ENCODE measurements around the gene KDM4C. TPM values are rescaled to one million over a fixed set of nuclear protein-coding genes. Genes with fewer than 3 reads are reported as not detected.

Gene KDM4C
- total and polyA plus RNA-seq, 7 donors, result 16.4 to 33.5 (median 28.8) TPM

GRCh38 chr9:7073706-7074105 lies 315.9 kb downstream of the KDM4C start:
- no peaks in the 10 kb centered on the region for H3K9me3 ChIP-seq
- H3K4me1 ChIP-seq, result no peaks in the 10 kb centered on the region
- no peak for DNase-seq
- 90 to 98% methylated on average over 2 of the region's 2 CpGs for WGBS, 2 donors
- intact Hi-C loops (cut with DNase I), result no loop called here
- H3K36me3 ChIP-seq, result peaks cover 0 to 26% (median 4%) of the 10 kb centered on the region in 4 donors
- no peak overlapping the region for H3K4me3 ChIP-seq
- no peak overlapping the region for H3K27ac ChIP-seq
- TF ChIP-seq POLR2A (IDR thresholded peaks at IDR 0.05), result no peak
- no peak for TF ChIP-seq EP300 (IDR thresholded peaks at IDR 0.05)
- no peak for TF ChIP-seq CTCF (IDR thresholded peaks at IDR 0.05)
- no peak for TF ChIP-seq POLR2AphosphoS5 (IDR thresholded peaks at IDR 0.05)
- H3K27me3 ChIP-seq, result no peaks in the 10 kb centered on the region

- intact Hi-C loops (cut with DNase I), result no loop called here
- H3K4me3 ChIP-seq, result no peak overlapping the region
- H3K4me1 ChIP-seq, result no peaks in the 10 kb centered on the region
- TF ChIP-seq EP300 (IDR thresholded peaks at IDR 0.05), result no peak
- no peak for DNase-seq
- no peak overlapping the region for H3K27ac ChIP-seq
- WGBS, 2 donors, result 91 to 96% methylated on average over 7 of the region's 7 CpGs
- H3K9me3 ChIP-seq, result no peaks in the 10 kb centered on the region
- no peaks in the 10 kb centered on the region for H3K27me3 ChIP-seq
- H3K36me3 ChIP-seq, result peaks cover 0 to 28% (median 4%) of the 10 kb centered on the region in 4 donors
These were observed 317.4 kb downstream of the KDM4C start for GRCh38 chr9:7075154-7075553.

- 95 to 99% methylated on average over 3 of the region's 3 CpGs for WGBS, 2 donors
- Histone ChIP-seq H3K4me3 (no peak overlapping the region), H3K27me3 (no peaks in the 10 kb centered on the region), H3K9me3 (no peaks in the 10 kb centered on the region), H3K4me1 (peaks cover 0 to 17% (median 4%) of the 10 kb centered on the region in 4 donors), H3K27ac (no peak overlapping the region), H3K36me3 (peaks cover 0 to 28% (median 4%) of the 10 kb centered on the region in 4 donors)
- TF ChIP-seq POLR2A (IDR thresholded peaks at IDR 0.05) (no peak), POLR2AphosphoS5 (IDR thresholded peaks at IDR 0.05) (no peak), EP300 (IDR thresholded peaks at IDR 0.05) (no peak), CTCF (IDR thresholded peaks at IDR 0.05) (no peak)
- DNase-seq, result no peak
- intact Hi-C loops (cut with DNase I), result no loop called here
These were observed 321.3 kb downstream of the KDM4C start for GRCh38 chr9:7079051-7079450.

GRCh38 chr9:7081065-7081600 lies 323.4 kb downstream of the KDM4C start:
- Histone ChIP-seq H3K4me1 (peaks cover 0 to 17% (median 4%) of the 10 kb centered on the region in 4 donors), H3K4me3 (no peak overlapping the region), H3K27me3 (no peaks in the 10 kb centered on the region), H3K9me3 (no peaks in the 10 kb centered on the region), H3K36me3 (peaks cover 0 to 27% (median 4%) of the 10 kb centered on the region in 4 donors), H3K27ac (no peak overlapping the region)
- WGBS, 2 donors, result 40 to 55% methylated on average over 5 of the region's 5 CpGs
- no peak for DNase-seq
- intact Hi-C loops (cut with DNase I), result no loop called here
- TF ChIP-seq POLR2AphosphoS5 (IDR thresholded peaks at IDR 0.05) (no peak), POLR2A (IDR thresholded peaks at IDR 0.05) (no peak), CTCF (IDR thresholded peaks at IDR 0.05) (no peak), EP300 (IDR thresholded peaks at IDR 0.05) (no peak)

GRCh38 chr9:7083192-7083591 lies 325.4 kb downstream of the KDM4C start:
- 91 to 95% methylated on average over 1 of the region's 1 CpG for WGBS, 2 donors
- H3K27ac ChIP-seq, result no peak overlapping the region

More at GRCh38 chr9:7083192-7083591, 325.4 kb downstream of the KDM4C start:
- intact Hi-C loops (cut with DNase I), result no loop called here
- TF ChIP-seq POLR2A (IDR thresholded peaks at IDR 0.05) (no peak), CTCF (IDR thresholded peaks at IDR 0.05) (no peak), POLR2AphosphoS5 (IDR thresholded peaks at IDR 0.05) (no peak), EP300 (IDR thresholded peaks at IDR 0.05) (no peak)
- H3K27me3 ChIP-seq, result no peaks in the 10 kb centered on the region
- H3K36me3 ChIP-seq, result peaks cover 0 to 7% (median 0%) of the 10 kb centered on the region in 4 donors
- H3K4me3 ChIP-seq, result no peak overlapping the region
- H3K4me1 ChIP-seq, result peaks cover 0 to 17% (median 4%) of the 10 kb centered on the region in 4 donors
- no peak for DNase-seq
- no peaks in the 10 kb centered on the region for H3K9me3 ChIP-seq

All from sigmoid colon (tissue), 7 donors.